ENCODE results near the gene DIS3L2. TPM values are rescaled to one million over a fixed set of nuclear protein-coding genes. Genes with fewer than 3 reads are reported as not detected.

The DIS3L2 gene
- total RNA-seq, 2 experiments from 2014 or later = 39.8 to 39.9 TPM

DNA sequence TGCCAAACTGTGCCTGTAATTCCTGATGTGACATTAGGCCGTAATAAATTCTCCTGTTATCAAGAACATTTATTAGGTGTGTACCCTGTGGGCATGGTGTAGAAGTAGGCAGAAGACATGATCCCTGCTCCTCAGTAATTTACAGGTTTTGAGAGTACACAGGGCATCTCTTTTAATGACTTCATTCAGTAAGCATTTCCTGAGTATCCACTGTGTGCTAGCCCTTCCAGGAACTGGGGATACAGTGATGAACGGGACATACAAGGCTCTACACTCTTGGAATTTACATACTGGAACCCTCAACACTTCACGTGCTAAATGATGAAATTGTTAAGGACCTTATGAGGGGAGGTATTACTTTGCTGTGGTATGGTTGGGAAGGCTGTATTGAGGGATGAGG, 30.2 kb downstream of the DIS3L2 start:
- H3K9me3 Mint-ChIP-seq = no peaks in the 10 kb centered on the region
- no peaks in the 10 kb centered on the region for H3K27me3 Mint-ChIP-seq
- DNase-seq (no peak), ATAC-seq (ENCODE audit: low read depth) (no peak)
- POLR2A ChIA-PET = no interaction called here
- peaks cover 5% of the 10 kb centered on the region for H3K36me3 Mint-ChIP-seq
- H3K4me3 Mint-ChIP-seq = no peak overlapping the region
- no peak overlapping the region for H3K27ac Mint-ChIP-seq
- peaks cover 7% of the 10 kb centered on the region for H3K4me1 Mint-ChIP-seq

GRCh38 chr2:231992888-231993287, 31.4 kb downstream of the DIS3L2 start:
- POLR2A ChIA-PET = no interaction called here
- no peak for DNase-seq
- ATAC-seq (ENCODE audit: low read depth) = no peak
- Mint-ChIP-seq H3K9me3 (no peaks in the 10 kb centered on the region), H3K27ac (no peak overlapping the region), H3K27me3 (no peaks in the 10 kb centered on the region), H3K36me3 (peaks cover 5% of the 10 kb centered on the region), H3K4me3 (no peak overlapping the region), H3K4me1 (peaks cover 9% of the 10 kb centered on the region)

DNA sequence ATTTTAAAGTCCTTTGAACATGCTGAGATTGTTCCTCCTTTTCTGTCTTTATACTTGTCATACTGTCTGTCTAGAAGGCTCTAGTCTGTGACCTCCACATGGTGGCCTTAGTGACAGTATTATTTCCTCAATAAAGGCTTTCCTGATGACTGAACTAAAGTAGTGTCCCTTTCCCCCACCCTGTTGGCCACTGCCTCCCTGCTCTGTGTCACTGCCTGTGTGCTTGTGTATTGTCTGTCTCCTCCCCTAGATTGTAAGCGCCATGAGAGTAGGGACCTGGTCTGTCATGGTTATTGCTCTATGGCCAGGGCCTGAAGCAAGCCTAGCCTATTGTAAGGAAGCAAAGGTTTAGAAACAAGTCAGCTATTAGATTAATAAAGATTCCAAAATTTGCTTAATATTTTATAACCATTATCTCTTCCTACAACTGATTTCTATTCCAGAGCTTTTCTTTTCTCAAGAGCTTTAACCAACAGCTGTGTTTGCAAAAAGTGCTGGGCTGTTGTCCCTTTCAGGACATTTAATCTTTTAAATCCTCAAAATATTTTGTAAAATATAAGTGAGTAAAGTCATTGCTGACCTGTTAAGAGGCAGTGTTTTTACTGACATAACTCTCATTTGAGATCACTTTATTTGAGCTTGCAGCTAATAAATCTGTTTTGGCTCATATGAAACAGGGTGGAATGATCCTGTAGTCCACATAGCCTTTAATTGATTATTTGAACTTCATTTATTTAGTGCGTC, 35.5 kb downstream of the DIS3L2 start:
- no peak for ATAC-seq (ENCODE audit: low read depth)
- Mint-ChIP-seq H3K27me3 (no peaks in the 10 kb centered on the region), H3K4me1 (peaks cover 9% of the 10 kb centered on the region), H3K27ac (no peak overlapping the region), H3K36me3 (peaks cover 5% of the 10 kb centered on the region), H3K9me3 (no peaks in the 10 kb centered on the region), H3K4me3 (no peak overlapping the region)
- POLR2A ChIA-PET = no interaction called here
- DNase-seq = no peak

DNA sequence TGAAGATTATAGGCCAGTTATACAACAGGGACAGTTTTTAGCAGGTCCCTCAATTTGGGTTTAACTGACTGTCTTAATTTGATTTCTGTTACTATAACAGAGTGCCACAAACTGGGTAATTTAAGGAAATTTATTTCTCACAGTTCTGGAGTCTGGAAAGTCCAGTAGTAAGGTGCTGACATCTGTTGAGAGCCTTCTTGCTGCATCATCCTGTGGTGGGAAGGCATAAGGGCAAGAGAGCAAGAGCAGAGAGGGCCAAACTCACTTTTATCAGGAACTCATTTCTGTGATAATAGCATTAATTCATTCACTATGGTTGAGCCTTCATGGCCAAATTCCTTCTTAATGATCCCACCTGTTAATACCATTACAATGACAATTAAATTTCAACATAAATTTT, 36.5 kb downstream of the DIS3L2 start:
- Mint-ChIP-seq H3K27ac (no peak overlapping the region), H3K27me3 (no peaks in the 10 kb centered on the region), H3K36me3 (peaks cover 8% of the 10 kb centered on the region), H3K4me1 (peaks cover 12% of the 10 kb centered on the region), H3K9me3 (no peaks in the 10 kb centered on the region), H3K4me3 (no peak overlapping the region)
- DNase-seq (no peak), ATAC-seq (ENCODE audit: low read depth) (no peak)
- POLR2A ChIA-PET = no interaction called here

DNA sequence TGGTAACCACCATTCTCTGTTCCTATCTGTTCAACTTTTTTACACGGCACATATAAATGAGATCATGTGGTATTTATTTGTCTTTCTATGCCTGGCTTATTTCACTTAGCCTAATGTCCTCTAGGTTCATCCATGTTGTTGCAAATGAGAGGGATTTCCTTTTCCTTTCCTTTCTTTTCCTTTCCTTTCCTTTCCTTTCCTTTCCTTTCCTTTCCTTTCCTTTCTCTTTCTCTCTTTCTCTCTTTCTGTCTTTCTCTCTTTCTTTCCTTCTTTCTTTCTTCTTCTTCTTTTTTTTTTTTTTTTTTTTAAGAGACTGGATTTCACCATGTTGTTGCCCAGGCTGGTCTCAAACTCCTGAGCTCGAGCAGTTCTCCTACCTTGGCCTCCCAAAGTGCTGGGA, 38.9 kb downstream of the DIS3L2 start:
- Mint-ChIP-seq H3K27ac (no peak overlapping the region), H3K4me3 (no peak overlapping the region), H3K27me3 (no peaks in the 10 kb centered on the region), H3K36me3 (peaks cover 7% of the 10 kb centered on the region), H3K4me1 (peaks cover 9% of the 10 kb centered on the region), H3K9me3 (no peaks in the 10 kb centered on the region)
- DNase-seq = no peak
- POLR2A ChIA-PET = no interaction called here
- no peak for ATAC-seq (ENCODE audit: low read depth)

DNA sequence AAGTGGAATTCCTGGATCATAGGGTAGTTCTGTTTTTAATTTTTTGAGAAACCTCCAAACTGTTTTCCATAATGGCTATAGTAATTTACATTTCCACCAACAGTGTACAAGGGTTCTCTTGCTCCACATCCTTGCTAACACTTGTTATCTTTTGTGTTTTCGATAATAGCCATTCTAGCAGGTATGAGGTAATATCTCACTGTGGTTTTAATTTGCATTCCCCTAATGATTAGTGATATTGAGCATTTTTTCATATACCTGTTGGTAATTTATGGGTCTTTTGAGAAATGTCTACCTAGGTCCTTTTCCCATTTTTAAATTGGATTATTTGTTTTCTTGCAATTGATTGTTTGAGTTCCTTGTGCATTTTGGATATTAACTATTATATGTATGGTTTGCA, 39.6 kb downstream of the DIS3L2 start:
- Mint-ChIP-seq H3K27me3 (no peaks in the 10 kb centered on the region), H3K4me1 (peaks cover 7% of the 10 kb centered on the region), H3K9me3 (no peaks in the 10 kb centered on the region), H3K27ac (no peak overlapping the region), H3K4me3 (no peak overlapping the region), H3K36me3 (peaks cover 9% of the 10 kb centered on the region)
- ATAC-seq (ENCODE audit: low read depth) (no peak), DNase-seq (no peak)
- POLR2A ChIA-PET = no interaction called here

DNA sequence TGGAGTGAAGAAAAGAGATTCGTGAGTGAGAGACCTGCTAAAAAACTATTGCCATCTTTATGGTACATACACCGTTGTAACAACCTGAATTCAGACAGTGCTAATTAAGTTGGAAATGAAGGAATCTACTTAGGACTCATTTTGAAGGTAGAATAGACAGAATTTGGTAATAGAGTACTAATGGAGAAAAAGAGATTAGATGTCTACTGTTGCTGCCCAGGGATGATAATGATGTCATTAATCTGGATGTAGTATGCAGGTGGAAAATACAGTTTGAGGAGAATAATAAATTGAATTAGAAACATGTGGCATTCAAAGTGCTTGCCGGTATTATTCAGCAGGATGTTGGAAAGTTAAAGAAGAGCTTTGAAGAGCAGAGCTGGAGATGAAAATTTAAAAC, 44.7 kb downstream of the DIS3L2 start:
- DNase-seq = no peak
- Mint-ChIP-seq H3K27ac (no peak overlapping the region), H3K4me3 (no peak overlapping the region), H3K27me3 (no peaks in the 10 kb centered on the region), H3K4me1 (peaks cover 4% of the 10 kb centered on the region), H3K36me3 (peaks cover 30% of the 10 kb centered on the region), H3K9me3 (no peaks in the 10 kb centered on the region)
- POLR2A ChIA-PET = no interaction called here
- no peak for ATAC-seq (ENCODE audit: low read depth)

DNA sequence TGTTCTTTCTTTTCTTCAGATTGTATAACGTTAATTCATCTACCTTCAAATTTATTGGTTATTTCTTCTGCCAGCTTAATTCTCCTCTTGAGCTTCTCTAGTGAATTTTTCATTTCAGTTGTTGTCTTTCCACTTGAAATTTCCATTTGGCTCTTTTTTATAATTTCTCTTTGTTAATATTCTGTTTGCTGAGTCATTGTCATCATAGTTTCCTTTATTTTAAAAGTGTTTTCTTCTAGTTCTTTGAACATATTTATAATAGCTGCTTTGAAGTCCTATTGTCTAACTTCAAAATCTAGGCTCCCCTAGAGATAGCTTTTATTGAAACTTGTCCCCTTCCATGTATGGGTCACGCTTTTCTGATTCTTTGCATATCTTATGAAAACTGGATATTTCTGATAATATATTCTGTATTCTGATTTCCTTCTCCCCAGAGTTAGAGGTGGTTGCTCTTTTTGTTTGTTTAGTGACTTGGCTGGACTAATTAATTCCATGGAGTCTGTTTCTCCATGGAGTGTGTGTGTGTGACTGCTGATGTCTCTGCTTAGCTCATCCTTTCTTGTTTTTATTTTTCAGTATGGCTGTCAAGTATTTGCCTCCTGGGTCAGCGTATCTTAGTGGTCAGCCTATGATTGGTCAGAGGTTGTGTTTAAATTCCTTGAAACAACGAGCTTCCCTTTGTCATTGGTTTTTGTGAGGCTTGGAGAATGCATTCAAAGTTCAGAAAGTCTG, 47.6 kb downstream of the DIS3L2 start:
- H3K27me3 Mint-ChIP-seq = no peaks in the 10 kb centered on the region
- peaks cover 1% of the 10 kb centered on the region for H3K4me1 Mint-ChIP-seq
- H3K9me3 Mint-ChIP-seq = no peaks in the 10 kb centered on the region
- H3K4me3 Mint-ChIP-seq = no peak overlapping the region
- no peak overlapping the region for H3K27ac Mint-ChIP-seq
- ATAC-seq (ENCODE audit: low read depth) (no peak), DNase-seq (no peak)
- peaks cover 28% of the 10 kb centered on the region for H3K36me3 Mint-ChIP-seq
- POLR2A ChIA-PET = no interaction called here

DNA sequence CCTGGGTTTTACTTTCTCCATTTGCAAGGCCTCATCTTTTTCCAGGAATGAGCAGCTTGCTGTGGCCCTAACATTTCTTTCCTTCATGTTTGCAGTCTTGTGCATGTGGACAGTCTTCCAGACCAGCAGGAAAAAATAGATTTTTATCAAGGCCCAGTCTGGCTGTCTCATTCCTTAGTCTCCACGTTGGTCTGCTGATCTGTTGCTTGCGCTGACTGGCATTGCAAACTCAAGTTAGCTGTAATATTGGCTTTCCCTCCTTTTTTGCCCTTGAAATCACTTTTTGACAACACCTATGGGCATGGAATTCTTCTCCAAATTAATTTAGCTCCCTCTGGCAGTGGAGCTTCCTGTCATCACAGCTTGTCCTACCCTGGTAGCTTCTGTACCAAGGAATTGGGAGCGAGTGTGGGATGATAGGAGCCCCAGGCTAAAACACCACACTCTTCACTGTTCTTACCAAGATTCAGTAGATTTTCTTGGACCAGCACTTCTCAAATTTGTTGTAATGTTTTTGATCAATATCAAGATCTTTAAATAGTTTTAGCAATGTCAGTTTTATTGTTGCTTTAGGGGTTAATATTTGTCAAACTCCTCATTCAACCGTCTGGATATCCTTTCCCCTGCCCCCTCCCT, 48.2 kb downstream of the DIS3L2 start:
- Mint-ChIP-seq H3K9me3 (no peaks in the 10 kb centered on the region), H3K27ac (no peak overlapping the region), H3K27me3 (no peaks in the 10 kb centered on the region), H3K4me3 (no peak overlapping the region), H3K36me3 (peaks cover 31% of the 10 kb centered on the region), H3K4me1 (peaks cover 3% of the 10 kb centered on the region)
- POLR2A ChIA-PET = no interaction called here
- ATAC-seq (ENCODE audit: low read depth) (no peak), DNase-seq (no peak)

DNA sequence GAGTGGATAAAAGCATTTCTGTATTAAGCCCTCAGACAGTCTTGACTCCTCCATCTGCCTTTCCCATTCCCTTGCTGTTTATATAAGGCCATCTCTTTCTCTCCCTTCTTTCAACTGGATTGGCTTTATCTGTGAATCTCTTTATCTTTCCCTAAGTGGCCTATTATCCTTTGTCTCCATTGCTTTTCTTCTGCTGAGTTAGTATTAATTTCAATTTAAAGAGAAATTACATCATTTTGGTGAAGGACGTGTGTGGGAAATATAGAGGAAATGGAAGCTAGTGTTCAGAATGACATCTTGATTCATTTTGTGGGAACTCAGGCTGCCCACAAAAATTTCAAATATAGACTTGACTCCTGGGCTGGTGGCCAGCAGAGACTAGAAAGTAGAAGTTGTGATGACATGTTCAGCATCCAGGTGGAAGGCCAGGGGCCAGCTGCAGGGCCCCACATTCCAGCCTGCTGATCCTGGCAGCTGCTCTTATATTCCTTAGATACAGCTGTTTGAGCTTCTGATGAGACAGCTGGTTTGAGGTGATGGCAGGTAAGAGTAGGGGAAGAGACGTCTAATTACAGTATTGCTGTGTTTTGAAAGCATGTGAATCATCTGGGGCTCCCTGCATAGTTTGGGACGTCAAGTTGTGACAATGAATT, 52.3 kb downstream of the DIS3L2 start:
- Mint-ChIP-seq H3K4me1 (peaks cover 12% of the 10 kb centered on the region), H3K36me3 (peaks cover 37% of the 10 kb centered on the region), H3K9me3 (no peaks in the 10 kb centered on the region), H3K27ac (no peak overlapping the region), H3K27me3 (no peaks in the 10 kb centered on the region), H3K4me3 (no peak overlapping the region)
- DNase-seq (no peak), ATAC-seq (ENCODE audit: low read depth) (no peak)
- POLR2A ChIA-PET = no interaction called here

GRCh38 chr2:232014681-232015080, 53.2 kb downstream of the DIS3L2 start:
- H3K27ac Mint-ChIP-seq = no peak overlapping the region
- H3K36me3 Mint-ChIP-seq = peaks cover 33% of the 10 kb centered on the region
- no peak for DNase-seq
- no peak overlapping the region for H3K4me3 Mint-ChIP-seq
- no peak for ATAC-seq (ENCODE audit: low read depth)
- no peaks in the 10 kb centered on the region for H3K9me3 Mint-ChIP-seq
- no peaks in the 10 kb centered on the region for H3K27me3 Mint-ChIP-seq
- POLR2A ChIA-PET = interaction anchor here (0.6 kb wide), 1 partner anchor 48 kb away, joined by 8 read pairs; no protein-coding TSS in a partner anchor
- H3K4me1 Mint-ChIP-seq = peaks cover 11% of the 10 kb centered on the region

DNA sequence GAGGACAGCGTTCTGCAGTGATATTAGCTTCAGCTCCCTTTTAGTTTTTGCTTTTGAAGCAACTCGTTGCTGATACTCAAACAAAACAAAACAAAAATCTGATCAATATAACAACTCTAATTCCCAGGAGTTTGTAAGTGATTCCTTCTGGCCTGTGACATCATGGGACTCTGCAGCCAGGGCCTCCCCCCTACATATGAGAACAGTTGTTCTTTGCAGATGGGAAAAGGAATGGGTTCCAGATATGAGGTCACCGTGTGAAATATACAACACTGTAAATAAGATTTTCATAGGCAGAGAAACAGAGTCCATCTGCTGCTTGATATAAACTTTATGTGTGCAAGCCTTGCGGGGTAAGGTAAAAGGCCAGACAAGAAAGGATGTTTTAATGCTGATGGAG, 56.7 kb downstream of the DIS3L2 start:
- no peak overlapping the region for H3K4me3 Mint-ChIP-seq
- no peak overlapping the region for H3K27ac Mint-ChIP-seq
- H3K4me1 Mint-ChIP-seq = peaks cover 11% of the 10 kb centered on the region
- ATAC-seq (ENCODE audit: low read depth) (no peak), DNase-seq (no peak)
- H3K27me3 Mint-ChIP-seq = no peaks in the 10 kb centered on the region
- H3K9me3 Mint-ChIP-seq = no peaks in the 10 kb centered on the region
- POLR2A ChIA-PET = no interaction called here
- H3K36me3 Mint-ChIP-seq = peaks cover 29% of the 10 kb centered on the region

DNA sequence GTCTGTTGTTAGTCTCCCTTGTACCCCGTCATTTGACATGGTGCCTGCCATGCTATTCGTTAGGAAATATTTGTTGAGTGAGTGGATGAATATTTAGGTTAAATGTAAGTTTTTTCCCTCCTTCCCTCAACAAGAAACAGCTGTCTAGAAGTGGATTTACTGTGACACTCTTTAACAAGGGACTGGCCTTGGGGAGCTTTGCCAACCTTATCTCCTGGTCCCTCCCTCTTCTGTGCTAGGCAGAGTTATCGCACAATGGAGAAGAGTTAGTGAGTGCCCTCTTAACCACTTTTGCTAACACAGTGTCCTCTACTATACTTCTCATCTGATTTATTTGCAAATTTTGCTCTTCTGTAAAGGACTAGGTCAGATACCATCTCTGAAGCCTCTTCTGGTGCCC, 61.2 kb downstream of the DIS3L2 start:
- H3K9me3 Mint-ChIP-seq = no peaks in the 10 kb centered on the region
- no peak overlapping the region for H3K27ac Mint-ChIP-seq
- DNase-seq = no peak
- ATAC-seq (ENCODE audit: low read depth) = no peak
- H3K4me3 Mint-ChIP-seq = no peak overlapping the region
- no peaks in the 10 kb centered on the region for H3K27me3 Mint-ChIP-seq
- peaks cover 22% of the 10 kb centered on the region for H3K36me3 Mint-ChIP-seq
- peaks cover 15% of the 10 kb centered on the region for H3K4me1 Mint-ChIP-seq
- POLR2A ChIA-PET = no interaction called here

Data from activated naive CD8-positive, alpha-beta T cell treated with anti-CD3 and anti-CD28 coated beads, Interleukin-2, amount 10 ng/mL, durations not matched to agents 7 days and 5 days (primary cell).